GM18499 (cell line): ENCODE results near the gene PON1.

ENCODE experiments used
- ATAC-seq: cut with Tn5 transposase; IDR thresholded peaks from one replicate; pipeline ENCODE4 v1.9.1; 2021; ENCODE audit warnings: moderate number of reproducible peaks; ENCODE audit not compliant: insufficient read depth, unreplicated experiment

The PON1 gene

DNA sequence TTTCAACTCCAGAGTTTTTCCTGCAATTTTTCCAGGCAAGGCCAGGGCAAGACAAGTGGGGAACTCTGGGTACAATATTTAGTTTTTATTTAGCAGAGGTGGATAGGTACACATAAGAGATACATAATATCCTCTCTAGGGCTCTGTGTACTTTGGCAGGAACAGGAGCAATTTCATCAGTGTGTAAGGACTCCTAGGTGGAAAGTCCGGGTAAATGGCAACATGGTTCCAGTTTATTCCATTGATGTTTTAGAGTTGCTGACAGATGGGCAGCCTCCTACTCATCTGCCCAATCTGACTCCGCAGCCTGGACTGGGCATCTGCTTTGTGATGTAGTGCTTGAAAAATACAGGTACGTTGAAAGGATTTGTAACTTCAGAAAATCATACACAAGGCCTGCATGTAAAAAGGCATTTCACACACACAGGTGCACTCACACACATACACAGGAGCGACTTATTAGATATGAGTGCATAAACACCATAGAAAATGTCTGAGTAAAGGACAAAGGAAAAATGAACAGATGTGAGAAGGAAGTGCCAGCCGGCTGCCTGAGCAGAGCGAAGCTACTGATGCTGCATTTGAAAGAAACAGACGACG lies 5.7 kb downstream of the PON1 start:
- no peak for ATAC-seq

GRCh38 chr7:95317966-95318365 lies 6.4 kb downstream of the PON1 start:
- ATAC-seq: no peak

- no peak for ATAC-seq
These were observed 6.8 kb downstream of the PON1 start for GRCh38 chr7:95317546-95317945.

GRCh38 chr7:95316588-95316987 lies 7.7 kb downstream of the PON1 start:
- peak; percentile 71 for ATAC-seq

DNA sequence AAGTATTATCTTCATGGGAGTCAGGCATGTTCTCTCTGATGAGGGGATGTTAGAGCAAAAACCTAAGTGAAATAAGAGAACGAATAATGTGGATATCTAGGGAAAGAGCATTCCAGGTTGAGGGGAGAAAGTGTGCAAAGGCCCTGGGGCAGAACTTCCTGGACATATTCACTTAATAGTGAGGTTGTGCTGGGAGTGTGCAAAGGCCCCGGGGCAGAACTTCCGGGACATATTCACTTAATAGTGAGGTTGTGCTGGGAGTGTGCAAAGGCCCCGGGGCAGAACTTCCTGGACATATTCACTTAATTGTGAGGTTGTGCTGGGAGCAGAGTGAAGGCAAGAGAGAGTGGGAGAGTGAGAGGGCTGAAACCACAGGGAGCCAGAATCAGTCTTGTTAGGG lies 11.8 kb downstream of the PON1 start:
- ATAC-seq: no peak

- ATAC-seq: no peak
These were observed 12.9 kb downstream of the PON1 start for GRCh38 chr7:95311389-95311788.

DNA sequence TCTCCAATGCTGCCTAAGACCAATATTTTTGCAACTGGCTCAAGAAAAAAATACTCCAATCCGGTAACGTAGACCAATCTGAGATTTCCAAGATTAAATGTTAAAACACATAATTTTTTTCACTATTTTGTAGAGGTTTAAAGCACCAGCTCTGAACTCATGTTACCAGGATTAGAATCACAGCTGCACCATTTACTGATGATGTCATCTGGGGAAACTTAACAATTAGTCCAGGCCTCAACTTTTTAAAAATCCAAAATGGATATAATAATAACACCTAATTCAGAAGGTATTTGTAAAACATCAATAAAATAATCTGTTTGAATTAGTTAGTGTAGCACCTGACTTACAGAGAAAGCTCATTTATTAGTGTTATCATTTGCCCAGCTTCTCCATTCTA lies 14.4 kb downstream of the PON1 start:
- ATAC-seq: no peak

DNA sequence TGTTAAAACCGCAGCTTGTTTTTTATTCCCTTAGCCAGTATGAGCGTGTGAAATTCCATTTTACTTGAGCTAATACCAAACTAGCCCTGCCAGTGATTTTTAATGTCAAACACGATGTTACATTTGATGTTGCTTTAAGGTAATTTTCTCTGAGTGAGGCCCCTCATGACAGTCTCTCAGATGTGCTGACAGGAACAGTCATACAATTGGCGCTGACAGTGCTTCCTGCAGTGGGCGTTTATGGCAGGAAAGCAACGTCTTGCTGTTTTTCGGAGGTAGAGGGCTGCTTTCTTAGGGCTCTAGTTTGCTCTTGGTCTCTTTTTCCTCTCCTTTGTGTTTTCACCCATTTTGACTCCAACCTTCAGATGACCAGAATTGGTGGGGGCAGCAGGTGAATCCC lies 19.3 kb downstream of the PON1 start:
- no peak for ATAC-seq

DNA sequence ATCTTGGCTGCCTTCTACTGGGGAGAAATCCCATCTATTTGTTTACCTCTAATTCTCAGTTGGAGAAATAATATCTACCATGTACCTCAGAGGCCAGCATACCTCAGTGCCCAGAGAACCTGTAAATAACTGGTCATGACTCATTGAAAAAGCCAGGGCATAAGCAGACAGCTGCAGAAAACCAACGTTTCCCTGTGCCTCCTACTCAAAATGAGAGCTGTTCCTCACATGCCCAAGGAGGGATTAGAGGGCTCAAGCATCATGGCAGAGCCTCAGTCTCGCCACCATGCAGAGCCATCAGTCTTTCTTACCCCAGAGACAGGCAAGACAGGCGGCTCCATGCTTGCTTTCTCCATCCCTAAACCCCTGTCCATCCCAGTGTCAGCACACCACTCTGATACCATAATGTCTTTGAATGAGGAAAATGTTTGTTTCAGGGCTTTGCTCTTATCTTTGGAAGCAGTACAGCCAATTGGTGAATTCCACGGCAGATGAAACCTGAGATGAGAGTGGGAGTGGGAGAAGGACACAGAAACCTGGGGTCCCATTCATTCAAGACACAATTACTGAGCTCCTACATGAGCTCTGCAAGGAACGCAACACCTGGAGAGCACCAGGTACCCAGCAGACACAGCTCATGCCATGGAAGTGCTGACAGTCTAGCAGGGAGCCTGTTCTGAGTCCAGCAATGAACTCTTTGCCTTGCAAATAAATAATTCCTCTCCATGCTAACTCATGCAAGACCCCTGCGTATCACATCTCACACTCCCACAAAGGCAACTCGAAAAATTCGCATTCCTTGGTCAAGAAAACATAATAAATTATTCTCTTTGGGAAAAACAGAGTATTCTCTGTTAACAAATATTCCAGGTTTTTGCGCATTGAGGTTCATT lies 21.1 kb downstream of the PON1 start:
- no peak for ATAC-seq

DNA sequence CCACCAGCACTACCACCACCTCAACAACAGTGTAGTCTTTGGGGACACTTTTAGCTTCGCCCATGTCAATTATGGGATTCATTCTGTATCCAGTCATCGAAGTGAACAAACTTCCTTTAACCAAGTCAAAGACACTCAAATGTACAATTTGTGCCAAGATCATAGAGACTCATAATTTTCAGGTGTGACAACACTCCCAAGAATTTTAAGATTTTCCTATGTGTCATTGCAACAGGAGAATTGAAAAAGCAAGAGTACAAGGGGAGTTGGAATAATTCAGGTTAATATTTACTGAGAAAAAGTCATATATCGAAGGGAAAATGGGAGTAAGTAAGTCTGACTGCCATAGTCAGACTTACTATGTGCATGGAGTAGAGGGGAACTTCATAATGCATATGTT lies 26.2 kb downstream of the PON1 start:
- ATAC-seq: no peak

DNA sequence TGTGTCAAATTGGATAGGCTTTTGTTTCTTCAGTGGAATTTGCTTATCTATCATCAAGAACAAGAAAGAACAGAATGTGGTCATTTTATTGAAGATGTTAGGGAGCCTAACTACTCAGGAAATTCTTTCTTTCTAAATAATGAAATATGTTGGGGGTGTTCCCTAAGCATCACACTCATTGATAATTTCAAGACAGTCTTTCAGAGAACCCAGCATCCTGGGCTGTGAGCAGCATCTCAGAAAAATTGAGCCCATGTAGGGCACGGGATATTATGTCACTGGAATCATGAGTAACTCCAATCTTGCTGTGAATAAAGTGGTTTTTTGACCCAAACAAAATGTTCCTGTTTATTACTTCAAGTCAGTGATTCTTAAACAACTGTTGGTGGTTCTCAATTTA lies 27.3 kb downstream of the PON1 start:
- no peak for ATAC-seq

- no peak for ATAC-seq
These were observed 27.9 kb downstream of the PON1 start for GRCh38 chr7:95296456-95296855.

GRCh38 chr7:95295397-95295796 lies 28.9 kb downstream of the PON1 start:
- ATAC-seq: no peak

DNA sequence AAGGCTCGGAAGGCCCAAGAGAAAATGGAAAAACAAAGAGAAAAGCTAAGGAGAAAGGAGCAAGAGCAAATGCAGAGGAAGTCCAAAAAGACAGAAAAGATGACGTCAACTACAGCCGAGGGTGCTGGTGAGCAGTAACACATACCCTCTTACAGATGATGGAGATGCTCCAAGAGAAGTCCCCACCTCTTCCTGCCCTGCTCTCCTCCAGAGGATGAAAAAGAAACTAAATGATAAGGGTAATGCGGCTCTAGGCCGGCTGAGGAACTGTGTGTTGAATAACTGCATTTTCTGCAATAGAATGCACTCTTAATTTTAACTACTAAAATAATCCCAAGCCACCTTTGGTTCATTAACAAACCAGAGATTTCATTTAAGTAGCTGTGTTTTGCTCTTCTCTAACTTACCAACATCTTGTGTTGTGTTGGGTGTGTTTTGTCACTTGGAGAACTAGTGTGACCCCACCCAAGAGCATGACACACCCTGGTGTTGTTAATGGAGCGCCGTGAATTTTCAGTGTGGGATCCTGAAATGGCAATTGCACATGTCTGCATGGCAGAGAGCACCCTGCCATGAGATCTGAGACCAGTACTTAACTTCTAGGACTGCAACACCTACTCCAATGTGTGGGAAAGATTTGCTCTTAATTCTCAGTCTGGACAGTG lies 34.0 kb downstream of the PON1 start:
- ATAC-seq: no peak

GRCh38 chr7:95286096-95286495 lies 38.2 kb downstream of the PON1 start:
- no peak for ATAC-seq

DNA sequence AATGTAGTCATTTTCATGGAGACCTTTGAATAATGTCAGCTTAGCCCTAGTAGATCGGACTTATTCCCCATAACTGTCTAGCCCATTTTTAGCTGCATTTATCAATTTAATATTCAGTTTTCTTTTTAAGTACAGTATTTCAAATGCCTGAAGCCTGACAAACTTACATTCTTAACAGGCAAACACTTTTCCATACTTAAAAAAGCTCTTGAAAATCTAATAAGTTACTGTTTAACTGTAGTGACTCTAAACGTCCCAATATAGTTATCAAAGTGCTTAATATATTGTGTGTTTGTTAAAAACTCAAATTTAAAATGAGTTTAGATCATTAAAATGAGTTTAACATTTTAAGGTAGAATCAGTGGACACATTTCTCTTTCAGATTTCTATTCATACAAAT lies 44.9 kb downstream of the PON1 start:
- no peak for ATAC-seq

DNA sequence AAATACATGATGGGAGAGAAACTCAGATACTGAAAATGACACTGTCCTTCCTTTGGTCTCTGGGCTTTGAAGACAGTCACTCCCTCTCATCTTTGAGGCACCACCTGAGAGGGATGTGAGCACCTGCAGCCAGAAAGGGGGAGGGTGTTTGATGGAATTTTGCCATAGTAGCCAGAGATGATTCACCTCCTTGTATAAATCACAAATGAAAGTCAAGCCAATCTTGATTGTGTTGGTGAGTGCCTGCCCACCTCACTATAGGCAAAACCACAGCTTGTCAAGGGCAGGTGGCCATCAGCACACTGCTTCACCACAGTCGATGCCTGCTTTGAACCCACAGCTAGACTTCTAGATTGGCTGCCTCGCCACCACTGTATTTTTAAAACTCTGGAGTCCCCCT lies 48.2 kb downstream of the PON1 start:
- ATAC-seq: no peak

GRCh38 chr7:95269640-95270039 lies 54.7 kb downstream of the PON1 start:
- no peak for ATAC-seq

DNA sequence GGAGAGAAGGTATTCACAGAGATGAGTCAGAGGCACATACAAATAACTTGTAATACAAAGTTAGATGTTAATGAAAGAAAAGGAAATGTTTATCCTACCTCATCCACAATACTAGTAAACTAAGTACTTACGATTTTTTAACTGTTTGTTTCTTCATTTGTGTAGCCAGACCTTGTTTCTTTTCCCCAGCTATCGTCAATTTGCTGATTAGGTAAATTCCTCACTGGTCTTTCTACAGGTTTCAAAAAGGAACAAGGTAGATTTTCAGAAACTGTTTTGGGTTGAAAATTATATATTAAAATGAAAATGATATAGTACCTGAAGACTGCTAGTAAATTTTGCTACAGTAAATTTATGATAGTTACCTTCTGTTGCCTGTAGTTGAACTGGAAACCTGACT lies 56.6 kb downstream of the PON1 start:
- no peak for ATAC-seq

DNA sequence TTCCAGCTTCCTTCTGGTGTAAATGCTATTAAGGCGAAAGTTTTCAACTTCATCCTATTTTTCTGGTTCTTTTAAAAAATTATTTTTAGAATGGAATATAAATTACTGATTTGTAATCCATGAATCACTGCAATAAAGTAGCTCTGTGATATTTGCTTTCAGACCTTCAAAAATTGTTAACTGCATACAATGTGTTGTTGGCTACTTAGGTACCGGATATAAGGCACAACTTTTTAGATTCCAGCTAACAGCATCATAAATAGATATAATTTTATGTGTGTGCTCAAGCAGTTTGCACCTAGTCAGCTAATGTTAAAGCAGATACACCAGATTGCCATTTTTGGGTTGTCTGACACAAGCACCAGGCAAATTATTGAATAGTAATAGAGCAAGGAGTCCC lies 58.7 kb downstream of the PON1 start:
- ATAC-seq: no peak

DNA sequence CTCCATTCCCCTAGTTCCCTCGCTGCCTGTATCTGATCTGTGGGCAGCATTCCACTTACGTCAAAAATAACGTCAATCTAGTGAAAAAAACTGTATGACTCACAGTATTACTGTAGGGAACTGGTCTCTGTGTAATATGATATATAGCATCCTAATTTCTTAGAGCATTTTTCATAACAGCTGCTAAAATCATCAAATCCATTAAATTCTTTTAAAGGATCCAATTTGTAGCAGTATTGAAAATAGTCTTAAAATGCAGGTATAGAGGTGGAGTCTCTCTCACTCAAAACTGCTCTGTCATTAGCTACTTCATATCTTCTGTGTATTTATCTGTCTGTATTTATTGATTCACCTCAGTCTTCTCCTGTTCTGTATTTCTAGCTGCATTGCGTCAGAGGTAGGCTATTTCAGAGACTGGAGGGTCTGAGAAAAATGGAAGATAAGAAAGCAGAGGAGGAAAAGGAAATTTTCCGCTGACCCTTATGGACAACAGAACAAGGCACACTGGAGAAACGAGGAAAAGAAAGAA lies 59.9 kb downstream of the PON1 start:
- no peak for ATAC-seq
